ENCODE data around the gene DSG3.

The DSG3 gene

GRCh38 chr18:31513189-31513935, 65.8 kb downstream of the DSG3 start:
- in situ Hi-C loops (cut with MboI; ENCODE audit: low sequenced_read_pairs), result no loop called here

GRCh38 chr18:31516437-31516836, 68.9 kb downstream of the DSG3 start:
- in situ Hi-C loops (cut with MboI; ENCODE audit: low sequenced_read_pairs), result no loop called here

- in situ Hi-C loops (cut with MboI; ENCODE audit: low sequenced_read_pairs), result no loop called here
Measured at GRCh38 chr18:31526374-31526773, 78.8 kb downstream of the DSG3 start.

All from hTERT RPE-1 (cell line).